Body of pancreas (tissue), 4 donors: Measurements from ENCODE around the gene PRELP.

ENCODE experiments used
- POLR2A ChIP-seq, 3 donors: fragments of 450-650 bp; IDR thresholded peaks; one replicate each; pipeline ENCODE4 v1.6.1; 2016; ENCODE audit warnings: antibody characterized with exemption in 3 of 3, mild to moderate bottlenecking in 2 of 3
- TF ChIP-seq, protein P1 (sequence below), 7 experiments: fragments of 450-650 bp in 4 of 7; fragments of 200-600 bp in 3 of 7; sonication (generic) in 3 of 7; IDR thresholded peaks; one replicate each; pipeline ENCODE4 v1.5.1; 2016 to 2019; ENCODE audit warnings: antibody characterized with exemption in 7 of 7

DNA sequence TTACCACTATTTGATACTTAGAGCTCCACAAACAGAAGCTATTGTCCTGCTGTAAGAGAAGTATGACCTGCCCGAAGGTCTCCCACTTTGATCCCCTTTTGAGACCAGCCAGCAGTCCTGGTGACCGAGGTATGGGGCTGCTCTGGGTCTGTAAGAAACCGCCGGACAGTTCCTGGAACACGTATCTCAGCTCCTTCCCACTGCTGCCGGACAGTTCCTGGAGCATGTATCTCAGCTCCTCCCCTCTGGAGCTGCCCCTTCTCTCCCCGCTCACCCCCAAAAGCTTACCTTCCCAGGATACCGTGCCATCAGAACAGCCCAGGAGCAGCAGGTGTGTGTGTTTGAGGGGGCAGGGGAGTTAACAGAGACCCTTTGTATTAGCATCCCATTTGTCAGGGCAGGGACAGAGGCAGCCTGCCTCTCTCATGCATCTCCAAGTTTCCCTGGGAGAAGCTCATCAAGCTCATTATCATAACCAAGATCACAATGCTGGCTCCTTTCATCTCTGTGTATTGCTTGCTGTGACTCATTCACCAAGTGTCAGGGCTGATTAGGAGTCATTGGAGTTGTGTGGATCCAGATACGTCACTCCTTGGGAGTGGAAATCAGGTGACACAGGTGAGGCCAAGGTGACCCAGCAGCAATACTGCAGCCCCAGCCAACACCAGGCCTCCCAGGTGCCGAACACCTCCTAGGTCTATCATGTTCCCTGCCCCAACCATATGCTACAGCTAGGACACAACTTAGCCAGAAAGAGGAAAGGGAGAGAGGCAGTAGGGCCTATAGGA, 43.6 kb downstream of the PRELP start:
- TF ChIP-seq, protein P1, sequence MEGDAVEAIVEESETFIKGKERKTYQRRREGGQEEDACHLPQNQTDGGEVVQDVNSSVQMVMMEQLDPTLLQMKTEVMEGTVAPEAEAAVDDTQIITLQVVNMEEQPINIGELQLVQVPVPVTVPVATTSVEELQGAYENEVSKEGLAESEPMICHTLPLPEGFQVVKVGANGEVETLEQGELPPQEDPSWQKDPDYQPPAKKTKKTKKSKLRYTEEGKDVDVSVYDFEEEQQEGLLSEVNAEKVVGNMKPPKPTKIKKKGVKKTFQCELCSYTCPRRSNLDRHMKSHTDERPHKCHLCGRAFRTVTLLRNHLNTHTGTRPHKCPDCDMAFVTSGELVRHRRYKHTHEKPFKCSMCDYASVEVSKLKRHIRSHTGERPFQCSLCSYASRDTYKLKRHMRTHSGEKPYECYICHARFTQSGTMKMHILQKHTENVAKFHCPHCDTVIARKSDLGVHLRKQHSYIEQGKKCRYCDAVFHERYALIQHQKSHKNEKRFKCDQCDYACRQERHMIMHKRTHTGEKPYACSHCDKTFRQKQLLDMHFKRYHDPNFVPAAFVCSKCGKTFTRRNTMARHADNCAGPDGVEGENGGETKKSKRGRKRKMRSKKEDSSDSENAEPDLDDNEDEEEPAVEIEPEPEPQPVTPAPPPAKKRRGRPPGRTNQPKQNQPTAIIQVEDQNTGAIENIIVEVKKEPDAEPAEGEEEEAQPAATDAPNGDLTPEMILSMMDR (IDR thresholded peaks at IDR 0.05), result no peak
- TF ChIP-seq POLR2A (IDR thresholded peaks at IDR 0.05), result peak in 1 of 3 donors; percentile 29
